Measurements from ENCODE around the gene GLI1. TPM values are rescaled to one million over a fixed set of nuclear protein-coding genes. Genes with fewer than 3 reads are reported as not detected.

Gene GLI1
- total and polyA plus RNA-seq, 2 experiments from 2014 or later = 0.79 to 7.3 TPM

DNA sequence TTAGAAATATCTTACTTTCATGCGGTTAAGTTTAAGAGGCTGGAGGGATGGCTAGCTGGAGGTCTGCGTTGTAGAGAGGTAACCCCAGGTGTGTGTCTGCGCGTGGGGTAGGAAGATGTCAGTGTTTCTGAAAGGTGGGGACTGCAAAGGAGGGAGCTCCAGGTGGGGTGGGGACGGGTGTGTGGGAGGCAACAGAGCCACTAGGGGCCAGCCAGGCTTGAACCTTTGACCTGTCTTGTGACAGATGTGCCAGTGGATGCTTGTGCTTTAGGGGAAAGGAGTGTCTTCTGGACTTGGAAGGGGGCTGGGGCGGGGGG is 841 bp downstream of the GLI1 start:
- peaks cover 7% of the 10 kb centered on the region for H3K27me3 ChIP-seq
- H3K4me3 ChIP-seq = peak overlapping the region; percentile 43
- peaks cover 7% of the 10 kb centered on the region for H3K4me1 ChIP-seq (ENCODE audit: low read depth)
- H3K27ac ChIP-seq = no peak overlapping the region
- H3K36me3 ChIP-seq = no peaks in the 10 kb centered on the region
- TF ChIP-seq CTCF (IDR thresholded peaks at IDR 0.05; ENCODE audit: low read depth, low read length) = no peak
- DNase-seq (ENCODE audit: low read depth in 1 of 2, low spot score in 1 of 2) = no peak
- no peaks in the 10 kb centered on the region for H3K9me3 ChIP-seq (ENCODE audit: low read depth)

- peaks cover 7% of the 10 kb centered on the region for H3K27me3 ChIP-seq
- H3K4me3 ChIP-seq = peak overlapping the region; percentile 46
- H3K9me3 ChIP-seq (ENCODE audit: low read depth) = no peaks in the 10 kb centered on the region
- no peak for TF ChIP-seq CTCF (IDR thresholded peaks at IDR 0.05; ENCODE audit: low read depth, low read length)
- no peak overlapping the region for H3K27ac ChIP-seq
- peaks cover 4% of the 10 kb centered on the region for H3K4me1 ChIP-seq (ENCODE audit: low read depth)
- H3K36me3 ChIP-seq = no peaks in the 10 kb centered on the region
- peak in 1 of 2 donors; percentile 59 for DNase-seq (ENCODE audit: low read depth in 1 of 2, low spot score in 1 of 2)
Measured at GRCh38 chr12:57460841-57461275, 1.3 kb downstream of the GLI1 start.

DNA sequence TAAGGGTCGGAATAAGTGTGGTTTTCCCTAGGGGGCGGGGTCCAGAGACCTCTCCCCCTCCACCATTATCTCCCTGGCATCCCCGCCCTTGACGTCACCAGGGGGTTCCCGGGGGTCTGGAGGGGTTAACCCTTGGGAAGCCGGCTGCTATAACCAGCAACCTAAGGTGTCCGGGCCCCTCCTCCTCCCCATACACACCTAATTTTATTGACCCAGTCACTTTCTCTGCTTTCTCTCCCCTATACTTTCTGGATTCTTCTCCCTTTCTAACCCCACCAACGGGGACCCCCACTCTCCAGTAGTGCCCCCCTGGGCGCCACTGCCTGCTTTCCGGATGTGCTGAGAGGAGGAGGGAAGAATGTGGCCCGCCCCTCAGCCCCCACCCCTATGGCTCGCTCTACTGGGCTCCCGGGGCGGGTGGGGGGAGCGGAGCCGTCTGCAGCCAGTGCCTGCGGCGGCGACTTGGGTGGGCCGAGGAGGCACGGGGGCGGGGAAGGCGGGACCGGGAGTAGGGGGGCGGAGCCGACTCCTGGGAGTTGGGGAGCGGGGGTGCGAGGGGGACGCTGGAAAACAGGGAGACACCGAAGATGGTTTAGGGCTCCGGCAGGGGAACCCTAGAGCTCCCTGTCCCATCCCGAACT is 1.8 kb downstream of the GLI1 start:
- Histone ChIP-seq H3K27me3 (peaks cover 7% of the 10 kb centered on the region), H3K9me3 (ENCODE audit: low read depth) (no peaks in the 10 kb centered on the region), H3K4me3 (peak overlapping the region; percentile 46), H3K36me3 (no peaks in the 10 kb centered on the region), H3K27ac (no peak overlapping the region), H3K4me1 (ENCODE audit: low read depth) (peaks cover 4% of the 10 kb centered on the region)
- DNase-seq (ENCODE audit: low read depth in 1 of 2, low spot score in 1 of 2) = peak; percentile 49 to 71
- no peak for TF ChIP-seq CTCF (IDR thresholded peaks at IDR 0.05; ENCODE audit: low read depth, low read length)

- peaks cover 4% of the 10 kb centered on the region for H3K4me1 ChIP-seq (ENCODE audit: low read depth)
- H3K36me3 ChIP-seq = no peaks in the 10 kb centered on the region
- peaks cover 7% of the 10 kb centered on the region for H3K27me3 ChIP-seq
- TF ChIP-seq CTCF (IDR thresholded peaks at IDR 0.05; ENCODE audit: low read depth, low read length) = no peak
- H3K9me3 ChIP-seq (ENCODE audit: low read depth) = no peaks in the 10 kb centered on the region
- no peak overlapping the region for H3K27ac ChIP-seq
- no peak for DNase-seq (ENCODE audit: low read depth in 1 of 2, low spot score in 1 of 2)
- peak overlapping the region; percentile 46 for H3K4me3 ChIP-seq
Measured at GRCh38 chr12:57461917-57462250, 2.3 kb downstream of the GLI1 start.

- H3K27me3 ChIP-seq = peaks cover 7% of the 10 kb centered on the region
- H3K27ac ChIP-seq = peak overlapping the region; percentile 27
- no peaks in the 10 kb centered on the region for H3K36me3 ChIP-seq
- H3K4me3 ChIP-seq = peak overlapping the region; percentile 46
- peak; percentile 89 to 91 for DNase-seq (ENCODE audit: low read depth in 1 of 2, low spot score in 1 of 2)
- TF ChIP-seq CTCF (IDR thresholded peaks at IDR 0.05; ENCODE audit: low read depth, low read length) = peak; percentile 97
- H3K9me3 ChIP-seq (ENCODE audit: low read depth) = no peaks in the 10 kb centered on the region
- H3K4me1 ChIP-seq (ENCODE audit: low read depth) = peaks cover 4% of the 10 kb centered on the region
Measured at GRCh38 chr12:57462251-57462911, 2.8 kb downstream of the GLI1 start.

Measured in cardiac muscle cell (in vitro differentiated cells and primary cell).